ENCODE results near the gene DUOXA2. TPM values are rescaled to one million over a fixed set of nuclear protein-coding genes. Genes with fewer than 3 reads are reported as not detected.

DUOXA2 gene
- total RNA-seq, 1 donor from 2014 or later = not detected

- FAIRE-seq (no peak), DNase-seq (ENCODE audit: low read depth) (peak; percentile 15)
- no peak overlapping the region for H3K4me2 ChIP-seq (ENCODE audit: low read length)
- H3K79me2 ChIP-seq (ENCODE audit: insufficient read depth, low read length) = no peaks in the 10 kb centered on the region
- Mint-ChIP-seq H3K27me3 (ENCODE audit: low read depth, unreplicated experiment) (peaks cover 14% of the 10 kb centered on the region), H3K36me3 (ENCODE audit: low read depth, unreplicated experiment) (peaks cover 9% of the 10 kb centered on the region), H3K27ac (ENCODE audit: unreplicated experiment) (no peak overlapping the region), H3K9me3 (ENCODE audit: unreplicated experiment) (peaks cover 1% of the 10 kb centered on the region), H3K4me3 (ENCODE audit: unreplicated experiment) (no peak overlapping the region), H3K4me1 (ENCODE audit: low read depth, unreplicated experiment) (no peaks in the 10 kb centered on the region)
- H3K4me3 ChIP-seq (ENCODE audit: insufficient read depth, low read depth, low read length) = no peak overlapping the region
- no peak overlapping the region for H3K27ac ChIP-seq (ENCODE audit: low read depth, low read length)
- TF ChIP-seq EZH2 (IDR thresholded peaks at IDR 0.05; ENCODE audit: insufficient read depth, low read length) = no peak
- TF ChIP-seq CTCF (IDR thresholded peaks at IDR 0.05; ENCODE audit: insufficient read depth, low read depth, low read length) = no peak
- no peaks in the 10 kb centered on the region for H3K4me1 ChIP-seq (ENCODE audit: insufficient read depth, low read length)
- no peaks in the 10 kb centered on the region for H3K36me3 ChIP-seq (ENCODE audit: insufficient read depth, low read length)
- H4K20me1 ChIP-seq (ENCODE audit: insufficient read depth, low read length) = no peaks in the 10 kb centered on the region
- H3K27me3 ChIP-seq (ENCODE audit: insufficient read depth, low read length) = peaks cover 3% of the 10 kb centered on the region
- no peak overlapping the region for H2AFZ ChIP-seq (ENCODE audit: low read depth, low read length)
- no peaks in the 10 kb centered on the region for H3K9me3 ChIP-seq (ENCODE audit: insufficient read depth, low read depth, low read length)
- H3K9ac ChIP-seq (ENCODE audit: low read length) = no peak overlapping the region
Observed at GRCh38 chr15:45150481-45150880, 36.4 kb downstream of the DUOXA2 start.

- peaks cover 2% of the 10 kb centered on the region for H3K27me3 ChIP-seq (ENCODE audit: insufficient read depth, low read length)
- peaks cover 9% of the 10 kb centered on the region for H3K36me3 Mint-ChIP-seq (ENCODE audit: low read depth, unreplicated experiment)
- H3K4me3 Mint-ChIP-seq (ENCODE audit: unreplicated experiment) = no peak overlapping the region
- no peak for FAIRE-seq
- H3K4me2 ChIP-seq (ENCODE audit: low read length) = no peak overlapping the region
- H3K79me2 ChIP-seq (ENCODE audit: insufficient read depth, low read length) = no peaks in the 10 kb centered on the region
- H3K27ac Mint-ChIP-seq (ENCODE audit: unreplicated experiment) = no peak overlapping the region
- no peaks in the 10 kb centered on the region for H3K9me3 ChIP-seq (ENCODE audit: insufficient read depth, low read depth, low read length)
- no peaks in the 10 kb centered on the region for H4K20me1 ChIP-seq (ENCODE audit: insufficient read depth, low read length)
- H3K4me1 ChIP-seq (ENCODE audit: insufficient read depth, low read length) = no peaks in the 10 kb centered on the region
- H3K27me3 Mint-ChIP-seq (ENCODE audit: low read depth, unreplicated experiment) = peaks cover 11% of the 10 kb centered on the region
- H3K27ac ChIP-seq (ENCODE audit: low read depth, low read length) = no peak overlapping the region
- no peak overlapping the region for H2AFZ ChIP-seq (ENCODE audit: low read depth, low read length)
- H3K4me3 ChIP-seq (ENCODE audit: insufficient read depth, low read depth, low read length) = no peak overlapping the region
- no peak for DNase-seq (ENCODE audit: low read depth)
- H3K36me3 ChIP-seq (ENCODE audit: insufficient read depth, low read length) = no peaks in the 10 kb centered on the region
- no peak overlapping the region for H3K9ac ChIP-seq (ENCODE audit: low read length)
- TF ChIP-seq EZH2 (IDR thresholded peaks at IDR 0.05; ENCODE audit: insufficient read depth, low read length) = no peak
- no peak for TF ChIP-seq CTCF (IDR thresholded peaks at IDR 0.05; ENCODE audit: insufficient read depth, low read depth, low read length)
- H3K4me1 Mint-ChIP-seq (ENCODE audit: low read depth, unreplicated experiment) = no peaks in the 10 kb centered on the region
- H3K9me3 Mint-ChIP-seq (ENCODE audit: unreplicated experiment) = peaks cover 1% of the 10 kb centered on the region
Observed at GRCh38 chr15:45150997-45151396, 36.9 kb downstream of the DUOXA2 start.

DNA sequence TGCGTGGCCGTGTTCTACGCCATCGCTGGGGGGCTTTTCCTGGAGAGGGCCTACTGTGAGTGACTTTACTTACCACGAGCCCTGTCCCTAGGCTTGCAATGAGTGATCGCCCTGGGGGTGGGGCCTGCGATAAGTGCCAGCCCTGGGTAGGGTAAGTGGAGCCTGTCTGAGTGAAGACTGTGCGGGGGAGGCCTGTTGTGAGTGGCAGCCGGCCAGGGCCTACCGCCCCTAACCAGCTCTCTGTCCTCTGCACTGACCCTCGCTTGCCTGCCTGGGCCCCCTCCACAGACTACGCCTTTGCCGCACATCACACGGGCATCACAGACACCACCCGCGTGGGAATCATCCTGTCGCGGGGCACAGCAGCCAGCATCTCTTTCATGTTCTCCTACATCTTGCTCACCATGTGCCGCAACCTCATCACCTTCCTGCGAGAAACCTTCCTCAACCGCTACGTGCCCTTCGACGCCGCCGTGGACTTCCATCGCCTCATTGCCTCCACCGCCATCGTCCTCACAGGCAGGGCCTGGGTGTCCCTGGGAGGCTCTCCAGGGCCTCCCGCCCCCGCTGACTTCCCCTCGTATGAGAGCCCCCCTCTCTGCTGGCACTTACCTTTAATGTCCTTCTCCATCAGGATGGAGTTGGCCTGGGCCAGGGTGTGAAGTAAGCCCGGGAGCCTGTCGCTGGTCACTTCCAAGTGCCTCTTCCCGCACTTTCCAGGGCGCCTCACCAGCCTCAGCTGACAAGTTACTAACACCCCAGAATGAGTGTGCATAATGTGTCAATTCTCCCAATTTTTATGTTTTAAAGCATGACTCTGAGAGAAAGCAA is 38.1 kb downstream of the DUOXA2 start:
- TF ChIP-seq EZH2 (IDR thresholded peaks at IDR 0.05; ENCODE audit: insufficient read depth, low read length) (no peak), CTCF (IDR thresholded peaks at IDR 0.05; ENCODE audit: insufficient read depth, low read depth, low read length) (no peak)
- no peaks in the 10 kb centered on the region for H3K9me3 ChIP-seq (ENCODE audit: insufficient read depth, low read depth, low read length)
- H3K4me2 ChIP-seq (ENCODE audit: low read length) = no peak overlapping the region
- FAIRE-seq = no peak
- no peak overlapping the region for H2AFZ ChIP-seq (ENCODE audit: low read depth, low read length)
- H4K20me1 ChIP-seq (ENCODE audit: insufficient read depth, low read length) = no peaks in the 10 kb centered on the region
- peaks cover 8% of the 10 kb centered on the region for H3K4me1 Mint-ChIP-seq (ENCODE audit: low read depth, unreplicated experiment)
- no peak overlapping the region for H3K4me3 Mint-ChIP-seq (ENCODE audit: unreplicated experiment)
- DNase-seq (ENCODE audit: low read depth) = no peak
- H3K27me3 Mint-ChIP-seq (ENCODE audit: low read depth, unreplicated experiment) = peaks cover 9% of the 10 kb centered on the region
- H3K27ac ChIP-seq (ENCODE audit: low read depth, low read length) = no peak overlapping the region
- H3K36me3 ChIP-seq (ENCODE audit: insufficient read depth, low read length) = no peaks in the 10 kb centered on the region
- no peak overlapping the region for H3K27ac Mint-ChIP-seq (ENCODE audit: unreplicated experiment)
- no peaks in the 10 kb centered on the region for H3K79me2 ChIP-seq (ENCODE audit: insufficient read depth, low read length)
- H3K9me3 Mint-ChIP-seq (ENCODE audit: unreplicated experiment) = peaks cover 1% of the 10 kb centered on the region
- no peak overlapping the region for H3K9ac ChIP-seq (ENCODE audit: low read length)
- peaks cover 5% of the 10 kb centered on the region for H3K4me1 ChIP-seq (ENCODE audit: insufficient read depth, low read length)
- no peak overlapping the region for H3K4me3 ChIP-seq (ENCODE audit: insufficient read depth, low read depth, low read length)
- peaks cover 9% of the 10 kb centered on the region for H3K36me3 Mint-ChIP-seq (ENCODE audit: low read depth, unreplicated experiment)
- no peaks in the 10 kb centered on the region for H3K27me3 ChIP-seq (ENCODE audit: insufficient read depth, low read length)

All from astrocyte (in vitro differentiated cells and primary cell).